ENCODE data around the gene VPS13C.
"Not testable (repeated sequence)": the region's sequence is repeated elsewhere in the genome, so short reads cannot be mapped to it uniquely, and the experiment has no call there.

VPS13C gene

GRCh38 chr15:62027916-62028315, 32.3 kb downstream of the VPS13C start:
- no peak for DNase-seq

- DNase-seq = no peak
Observed at GRCh38 chr15:62027263-62027565, 33.0 kb downstream of the VPS13C start.

- no peak for DNase-seq
Observed at GRCh38 chr15:62026487-62027262, 33.6 kb downstream of the VPS13C start.

GRCh38 chr15:62021991-62022600, 38.2 kb downstream of the VPS13C start:
- DNase-seq = no peak

GRCh38 chr15:62020576-62021160, 39.6 kb downstream of the VPS13C start:
- no peak for DNase-seq

- DNase-seq = not testable (repeated sequence)
Observed at GRCh38 chr15:62005354-62005753, 54.9 kb downstream of the VPS13C start.

- DNase-seq = no peak
Observed at GRCh38 chr15:61997786-61998185, 62.5 kb downstream of the VPS13C start.

- no peak for DNase-seq
Observed at GRCh38 chr15:61996056-61996635, 64.1 kb downstream of the VPS13C start.

GRCh38 chr15:61994216-61994615, 66.0 kb downstream of the VPS13C start:
- DNase-seq = no peak

- DNase-seq = no peak
Observed at GRCh38 chr15:61992518-61992917, 67.7 kb downstream of the VPS13C start.

GRCh38 chr15:61989667-61990066, 70.6 kb downstream of the VPS13C start:
- no peak for DNase-seq

GRCh38 chr15:61987824-61988223, 72.4 kb downstream of the VPS13C start:
- no peak for DNase-seq

- no peak for DNase-seq
Observed at GRCh38 chr15:61983081-61983480, 77.2 kb downstream of the VPS13C start.

GRCh38 chr15:61978225-61978624, 82.0 kb downstream of the VPS13C start:
- no peak for DNase-seq

GRCh38 chr15:61974759-61975158, 85.5 kb downstream of the VPS13C start:
- no peak for DNase-seq

GRCh38 chr15:61974118-61974517, 86.1 kb downstream of the VPS13C start:
- DNase-seq = no peak

GRCh38 chr15:61951949-61952348, 108.3 kb downstream of the VPS13C start:
- DNase-seq = no peak

GRCh38 chr15:61946778-61947177, 113.5 kb downstream of the VPS13C start:
- no peak for DNase-seq

GRCh38 chr15:61943992-61944391, 116.3 kb downstream of the VPS13C start:
- DNase-seq = no peak

GRCh38 chr15:61938249-61938648, 122.0 kb downstream of the VPS13C start:
- DNase-seq = no peak

GRCh38 chr15:61936528-61937195, 123.6 kb downstream of the VPS13C start:
- DNase-seq = no peak

GRCh38 chr15:61935493-61935892, 124.8 kb downstream of the VPS13C start:
- DNase-seq = no peak

- DNase-seq = no peak
Observed at GRCh38 chr15:61929452-61929851, 130.8 kb downstream of the VPS13C start.

- DNase-seq = no peak
Observed at GRCh38 chr15:61923173-61923572, 137.1 kb downstream of the VPS13C start.
